Hepatocyte (in vitro differentiated cells): ENCODE data around the gene THRA.

ENCODE experiments used
- CTCF ChIP-seq: fragments of 200-600 bp; sonication (generic); IDR thresholded peaks from 2 replicates; pipeline ENCODE4 v1.5.1; 2016; ENCODE audit warnings: antibody characterized with exemption, mild to moderate bottlenecking; ENCODE audit not compliant: poor library complexity
- EZH2phosphoT487 ChIP-seq: fragments of 200-600 bp; sonication (generic); IDR thresholded peaks from one replicate; pipeline ENCODE4 v1.6.1; 2018; ENCODE audit warnings: antibody characterized with exemption, mild to moderate bottlenecking, low read depth, moderate library complexity; ENCODE audit not compliant: unreplicated experiment, severe bottlenecking

- TF ChIP-seq CTCF = no peak
- TF ChIP-seq EZH2phosphoT487 = no peak
These were observed 10.8 kb downstream of the THRA start for GRCh38 chr17:40073454-40074174.
